Peyer's patch (tissue), 4 donors: ENCODE results near the gene ENO4.

Source experiments
- POLR2A ChIP-seq, 2 donors: fragments of 450-650 bp; IDR thresholded peaks; one replicate each; pipeline ENCODE4 v1.5.1; 2017; ENCODE audit warnings: antibody characterized with exemption in 2 of 2, mild to moderate bottlenecking in 2 of 2, moderate library complexity in 2 of 2
- TF ChIP-seq, protein P1 (sequence below), 6 experiments: fragments of 450-650 bp in 4 of 6; fragments of 200-600 bp in 2 of 6; sonication (generic) in 1 of 6; IDR thresholded peaks; one replicate each; pipeline ENCODE4 v1.5.1; 2017 to 2019; ENCODE audit warnings: antibody characterized with exemption in 6 of 6, mild to moderate bottlenecking in 3 of 6, moderate library complexity in 1 of 6

DNA sequence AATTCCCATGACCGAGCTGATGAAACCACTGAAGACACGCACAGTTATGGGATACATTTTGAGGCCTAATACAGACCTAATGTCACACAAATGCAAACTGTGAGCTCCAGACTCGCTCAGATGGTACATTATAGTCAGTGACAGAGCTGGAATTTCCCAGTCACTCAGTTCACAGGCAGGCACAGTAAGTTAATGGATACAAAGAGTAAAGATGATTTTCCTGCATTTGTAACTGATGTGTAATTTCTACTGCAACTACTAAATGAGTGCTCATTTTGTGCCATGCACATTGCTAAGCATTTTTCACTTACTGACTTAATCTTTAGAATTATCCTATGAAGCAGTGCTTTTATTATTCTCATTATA lies 56.5 kb downstream of the ENO4 start:
- TF ChIP-seq, protein P1, sequence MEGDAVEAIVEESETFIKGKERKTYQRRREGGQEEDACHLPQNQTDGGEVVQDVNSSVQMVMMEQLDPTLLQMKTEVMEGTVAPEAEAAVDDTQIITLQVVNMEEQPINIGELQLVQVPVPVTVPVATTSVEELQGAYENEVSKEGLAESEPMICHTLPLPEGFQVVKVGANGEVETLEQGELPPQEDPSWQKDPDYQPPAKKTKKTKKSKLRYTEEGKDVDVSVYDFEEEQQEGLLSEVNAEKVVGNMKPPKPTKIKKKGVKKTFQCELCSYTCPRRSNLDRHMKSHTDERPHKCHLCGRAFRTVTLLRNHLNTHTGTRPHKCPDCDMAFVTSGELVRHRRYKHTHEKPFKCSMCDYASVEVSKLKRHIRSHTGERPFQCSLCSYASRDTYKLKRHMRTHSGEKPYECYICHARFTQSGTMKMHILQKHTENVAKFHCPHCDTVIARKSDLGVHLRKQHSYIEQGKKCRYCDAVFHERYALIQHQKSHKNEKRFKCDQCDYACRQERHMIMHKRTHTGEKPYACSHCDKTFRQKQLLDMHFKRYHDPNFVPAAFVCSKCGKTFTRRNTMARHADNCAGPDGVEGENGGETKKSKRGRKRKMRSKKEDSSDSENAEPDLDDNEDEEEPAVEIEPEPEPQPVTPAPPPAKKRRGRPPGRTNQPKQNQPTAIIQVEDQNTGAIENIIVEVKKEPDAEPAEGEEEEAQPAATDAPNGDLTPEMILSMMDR (IDR thresholded peaks at IDR 0.05) = no peak
- TF ChIP-seq POLR2A (IDR thresholded peaks at IDR 0.05) = no peak
